HG02970 (cell line): ENCODE data around the gene CDKN1C.

Source experiments
- ATAC-seq: cut with Tn5 transposase; IDR thresholded peaks from one replicate; pipeline ENCODE4 v1.9.1; 2021; ENCODE audit warnings: mild to moderate bottlenecking, moderate library complexity, moderate number of reproducible peaks; ENCODE audit not compliant: unreplicated experiment, low FRiP score

CDKN1C gene

GRCh38 chr11:2849994-2850770, 35.4 kb downstream of the CDKN1C start:
- no peak for ATAC-seq

DNA sequence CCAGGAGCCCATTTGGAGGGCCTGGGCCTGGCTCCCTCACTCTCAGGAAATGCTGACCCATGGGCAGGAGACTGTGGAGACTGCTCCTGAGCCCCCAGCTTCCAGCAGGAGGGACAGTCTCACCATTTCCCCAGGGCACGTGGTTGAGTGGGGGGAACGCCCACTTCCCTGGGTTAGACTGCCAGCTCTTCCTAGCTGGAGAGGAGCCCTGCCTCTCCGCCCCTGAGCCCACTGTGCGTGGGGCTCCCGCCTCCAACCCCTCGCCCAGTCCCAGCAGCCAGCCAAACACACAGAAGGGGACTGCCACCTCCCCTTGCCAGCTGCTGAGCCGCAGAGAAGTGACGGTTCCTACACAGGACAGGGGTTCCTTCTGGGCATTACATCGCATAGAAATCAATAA, 37.1 kb downstream of the CDKN1C start:
- no peak for ATAC-seq

DNA sequence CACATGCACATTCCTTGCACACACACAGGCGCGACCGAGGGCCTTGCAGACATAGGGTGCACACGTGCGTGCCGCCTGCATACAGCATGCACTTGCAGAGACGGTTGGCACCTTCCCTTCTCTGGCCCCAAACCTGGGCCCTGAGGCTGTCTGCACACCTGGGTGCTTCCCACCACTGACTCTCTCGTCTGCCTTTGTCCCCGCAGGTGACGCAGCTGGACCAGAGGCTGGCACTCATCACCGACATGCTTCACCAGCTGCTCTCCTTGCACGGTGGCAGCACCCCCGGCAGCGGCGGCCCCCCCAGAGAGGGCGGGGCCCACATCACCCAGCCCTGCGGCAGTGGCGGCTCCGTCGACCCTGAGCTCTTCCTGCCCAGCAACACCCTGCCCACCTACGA, 38.0 kb downstream of the CDKN1C start:
- ATAC-seq, result no peak

DNA sequence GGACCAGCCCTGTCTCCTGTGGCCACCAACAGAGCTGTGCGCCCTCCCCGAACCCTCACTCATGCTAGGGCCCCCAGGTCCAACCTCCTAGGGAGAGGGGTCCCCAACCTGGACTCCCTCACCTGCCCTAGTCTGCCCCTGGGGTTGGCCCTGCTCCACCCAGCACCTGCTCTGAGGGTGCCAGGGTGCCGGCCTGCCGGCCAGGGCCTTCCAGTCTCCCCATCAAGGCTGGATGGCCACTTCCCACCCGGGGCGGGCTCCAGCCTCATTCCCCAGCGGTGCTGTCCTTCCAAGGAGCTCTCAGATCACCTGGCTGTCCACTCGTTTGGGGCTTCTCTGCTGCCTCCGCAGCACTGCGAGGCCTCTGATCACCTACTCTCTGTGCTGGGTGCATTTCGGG, 39.1 kb downstream of the CDKN1C start:
- no peak for ATAC-seq

DNA sequence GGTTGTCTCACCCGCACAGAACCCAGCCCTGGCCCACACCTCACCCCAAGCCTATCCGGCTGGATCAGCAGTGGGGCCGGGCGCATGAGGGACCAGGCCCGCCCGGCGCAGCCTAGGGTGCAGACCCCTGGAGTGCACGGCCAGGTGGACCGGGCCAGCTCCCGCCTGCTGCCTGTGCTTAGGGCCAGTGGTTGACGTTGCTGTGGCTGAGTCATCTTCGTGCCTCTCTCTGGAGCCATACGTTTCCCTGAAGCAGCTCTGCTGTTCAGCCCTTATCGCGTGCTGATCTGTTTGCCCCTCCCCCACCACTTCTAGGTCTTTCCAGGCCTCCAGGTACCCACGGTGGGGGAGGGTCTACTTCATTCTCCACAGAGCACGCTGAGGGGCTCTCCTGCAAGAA, 39.5 kb downstream of the CDKN1C start:
- ATAC-seq, result no peak

- ATAC-seq, result no peak
Measured at GRCh38 chr11:2844996-2845395, 40.6 kb downstream of the CDKN1C start.

DNA sequence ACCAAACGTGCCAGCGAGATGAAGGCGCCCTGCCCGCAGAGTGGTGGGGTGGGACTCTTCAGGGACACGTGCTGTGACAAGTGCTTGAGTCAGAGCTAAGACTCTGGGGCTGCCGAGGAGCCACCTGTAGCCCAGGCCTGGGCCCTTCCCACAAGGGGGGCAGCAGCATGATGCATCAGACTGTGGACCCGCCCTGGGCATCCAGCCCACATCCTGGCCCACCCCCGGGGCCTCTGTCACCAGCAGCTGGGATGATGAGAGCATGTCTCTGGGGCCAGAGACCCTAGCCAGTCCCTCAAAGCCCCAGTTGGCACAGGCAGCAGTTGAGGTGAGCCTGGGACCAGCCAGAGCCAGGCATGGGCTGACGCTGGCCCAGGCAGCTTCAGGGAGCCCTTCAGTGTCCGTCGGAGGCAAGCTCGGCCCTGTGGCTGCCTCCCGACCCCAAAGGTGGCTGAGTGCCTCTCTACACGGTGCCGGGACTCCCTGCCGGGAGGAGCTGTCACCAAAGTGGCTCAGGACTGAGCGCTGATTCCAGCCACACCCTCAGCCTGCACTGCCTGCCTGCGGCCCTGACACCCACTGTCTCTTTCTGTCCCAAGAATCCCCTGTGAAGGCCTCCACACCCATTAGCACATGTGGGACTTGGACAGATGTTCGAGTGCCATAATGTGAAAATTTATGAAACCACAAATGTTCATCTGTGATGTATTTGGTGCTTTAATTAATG, 41.3 kb downstream of the CDKN1C start:
- ATAC-seq, result no peak

- ATAC-seq, result no peak
Measured at GRCh38 chr11:2843551-2843950, 42.0 kb downstream of the CDKN1C start.

DNA sequence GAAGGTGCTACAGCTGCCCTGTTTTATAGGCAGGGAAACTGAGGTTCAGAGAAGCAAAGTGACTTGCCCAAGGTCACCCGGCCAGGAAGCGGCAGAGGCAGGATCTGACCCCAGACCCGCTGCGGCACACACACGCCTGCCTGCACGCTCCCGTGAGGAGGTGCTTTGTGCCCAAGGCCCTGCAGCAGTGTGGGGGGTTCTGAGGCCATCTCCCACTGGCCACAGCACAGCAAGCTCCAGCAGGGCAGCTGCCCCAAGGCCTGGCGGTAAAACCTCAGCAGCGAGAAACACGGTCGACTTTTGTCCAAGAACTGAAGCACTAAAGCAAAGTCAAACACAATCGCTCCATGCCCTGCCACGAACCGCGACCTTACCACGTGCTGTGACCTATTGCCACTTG, 42.7 kb downstream of the CDKN1C start:
- ATAC-seq, result no peak

DNA sequence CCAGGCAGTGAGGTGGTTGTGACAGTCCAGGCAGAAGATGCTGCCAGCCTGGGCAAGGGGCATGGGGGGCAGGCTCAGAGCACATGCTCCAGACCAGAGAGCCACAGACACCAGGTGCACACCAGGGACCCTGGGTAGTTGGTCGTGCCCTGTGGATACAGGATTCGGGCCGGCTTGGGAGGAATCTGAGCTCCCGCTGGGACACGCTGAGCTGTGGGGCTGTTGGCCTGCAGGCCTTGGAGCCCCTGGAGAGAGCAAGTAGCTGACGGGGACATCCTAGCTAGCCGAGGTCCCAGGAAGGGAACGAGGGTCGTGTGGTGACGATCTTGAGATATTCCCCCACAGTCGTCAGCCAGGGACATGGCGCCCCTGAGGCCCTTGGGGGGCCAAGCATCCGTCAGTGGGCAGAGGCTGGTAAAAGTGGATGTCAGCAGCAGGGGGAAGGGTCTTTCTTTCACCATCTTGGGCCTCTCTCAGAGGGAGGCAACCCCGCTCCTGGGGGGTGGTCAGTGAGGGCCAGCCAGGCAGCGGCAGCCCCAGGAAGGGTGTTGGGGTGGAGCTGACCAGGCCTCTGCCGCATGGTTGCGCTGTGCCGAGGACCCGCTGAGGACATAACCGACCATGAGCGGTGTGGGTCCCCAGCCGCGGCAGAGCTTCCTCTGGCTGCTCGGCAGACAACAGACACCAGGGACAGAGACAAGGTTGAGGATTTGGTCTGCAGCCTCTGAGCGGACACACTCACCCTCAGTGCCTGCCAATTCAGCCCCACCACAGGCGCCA, 44.0 kb downstream of the CDKN1C start:
- ATAC-seq, result no peak

- no peak for ATAC-seq
Measured at GRCh38 chr11:2839395-2839943, 46.1 kb downstream of the CDKN1C start.

DNA sequence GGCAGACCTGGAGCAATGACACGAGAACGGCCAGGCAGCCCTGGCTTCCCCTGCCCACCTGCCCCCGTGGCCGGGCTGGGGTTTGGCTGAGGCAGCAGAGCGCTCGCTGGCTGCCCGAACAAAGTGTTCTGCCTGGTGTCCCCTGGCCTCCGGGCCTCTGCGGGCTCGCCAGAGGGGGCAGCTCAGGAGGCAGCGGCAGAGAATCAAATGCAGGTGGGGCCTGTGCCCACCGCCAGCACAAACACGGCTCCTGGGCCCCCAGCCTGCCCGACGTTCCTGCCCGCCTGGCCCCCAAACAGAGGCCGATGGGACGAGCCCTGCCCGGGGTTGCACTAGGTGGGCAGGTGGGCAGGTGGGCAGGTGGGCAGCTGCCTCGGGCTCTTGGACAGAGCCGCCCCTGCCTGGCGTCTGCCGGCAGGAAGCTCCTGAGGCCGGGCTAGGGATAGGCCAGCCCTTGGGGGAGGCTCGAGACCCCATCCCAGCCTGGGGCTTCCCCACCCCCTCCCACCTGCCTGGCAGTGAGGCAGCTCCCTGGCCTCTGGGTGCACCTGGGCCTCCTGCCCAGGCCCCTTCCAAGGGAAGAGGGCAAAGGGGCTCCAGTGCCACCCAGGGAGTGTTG, 46.8 kb downstream of the CDKN1C start:
- no peak for ATAC-seq

GRCh38 chr11:2838091-2838490, 47.5 kb downstream of the CDKN1C start:
- ATAC-seq, result no peak

GRCh38 chr11:2837651-2838050, 47.9 kb downstream of the CDKN1C start:
- ATAC-seq, result no peak

- ATAC-seq, result no peak
Measured at GRCh38 chr11:2837096-2837601, 48.4 kb downstream of the CDKN1C start.

DNA sequence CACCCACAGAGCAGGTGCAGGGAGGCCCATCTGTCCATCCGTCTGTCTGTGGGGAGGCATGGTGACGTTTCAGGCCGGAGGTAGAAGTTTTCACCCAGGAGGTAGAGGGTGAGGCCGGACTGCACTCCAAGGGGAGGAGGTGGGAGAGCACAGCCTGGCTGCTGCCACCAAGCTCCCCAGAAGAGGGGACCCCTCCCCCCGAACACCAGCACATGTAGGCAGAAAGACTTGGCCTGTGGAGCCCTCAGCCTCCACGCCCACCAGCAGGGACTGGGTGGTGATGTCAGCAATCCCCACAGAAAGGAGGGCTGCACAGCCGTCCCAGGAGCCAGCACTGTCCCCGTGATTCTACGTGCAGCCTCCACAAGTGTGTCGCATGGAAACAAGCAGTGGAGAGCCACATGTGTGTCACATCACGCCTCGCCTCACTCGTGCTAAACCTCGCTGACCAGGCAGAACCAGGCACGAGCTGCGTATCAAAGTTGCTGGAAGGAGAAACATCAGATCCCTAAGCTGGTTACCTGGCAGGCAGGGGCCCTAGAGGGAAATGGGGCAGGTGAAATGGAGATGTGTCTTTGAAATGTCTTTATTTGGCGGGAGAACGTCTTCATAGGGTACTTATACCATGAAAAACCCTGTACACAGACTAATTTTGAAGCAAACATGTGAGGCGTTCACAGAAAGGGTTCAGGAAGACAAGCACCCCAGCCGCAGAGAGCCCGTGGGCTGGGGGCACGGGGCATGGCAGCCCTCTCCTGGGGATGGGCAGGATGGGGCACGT, 49.1 kb downstream of the CDKN1C start:
- no peak for ATAC-seq

DNA sequence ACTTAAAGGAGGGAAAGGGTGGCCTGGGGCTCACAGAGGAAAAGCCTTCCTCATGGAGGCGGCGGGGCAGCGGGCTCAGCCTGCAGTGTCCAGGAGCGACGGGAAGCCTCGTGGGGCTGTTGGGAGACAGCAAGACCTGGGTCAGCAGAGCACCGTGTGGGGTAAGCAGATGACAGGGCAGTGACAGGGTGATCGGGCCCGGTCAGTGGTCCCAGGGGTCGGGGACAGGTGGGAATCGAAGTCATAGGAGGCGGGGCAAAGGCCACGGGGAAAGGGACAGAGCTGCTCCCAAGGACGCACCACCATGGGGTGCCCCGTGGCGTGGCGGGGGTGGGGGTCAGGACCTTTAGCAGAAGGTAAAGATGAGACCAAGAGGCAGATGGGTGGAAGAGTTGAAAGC, 49.8 kb downstream of the CDKN1C start:
- ATAC-seq, result no peak

DNA sequence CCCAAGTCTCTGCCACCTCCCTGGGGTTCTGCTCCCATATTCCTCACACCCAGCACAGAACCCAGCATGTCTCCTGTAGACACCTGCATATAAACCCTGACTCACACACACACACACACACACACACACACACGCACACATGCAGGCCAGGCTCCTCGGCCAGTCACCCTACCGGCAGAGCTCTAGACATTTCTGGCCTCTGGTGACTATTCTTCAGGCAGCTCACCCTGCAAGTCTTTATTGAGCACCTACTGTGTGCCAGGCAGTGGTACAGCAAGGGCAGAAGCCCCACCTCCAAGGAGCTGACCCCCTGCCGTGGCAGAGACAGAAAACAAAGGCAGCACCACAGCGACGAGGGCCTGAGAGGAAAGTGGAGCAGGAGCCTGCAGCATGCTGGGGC, 50.3 kb downstream of the CDKN1C start:
- ATAC-seq, result no peak

- ATAC-seq, result no peak
Measured at GRCh38 chr11:2834503-2835273, 50.9 kb downstream of the CDKN1C start.
